ENCODE results near the gene JAK3. TPM values are rescaled to one million over a fixed set of nuclear protein-coding genes. Genes with fewer than 3 reads are reported as not detected.
A peak's percentile ranks its signal among the peaks of the same experiment; 100 is the strongest.

The JAK3 gene
- total and polyA plus RNA-seq, 2 of the 13 experiments (the other 11 are each of a cell fraction or from before 2014, with no cell fraction given) = 3.4 to 18.6 TPM

GRCh38 chr19:17859533-17860330 lies 11.9 kb upstream of the JAK3 start, which contains the start of gene RPL18A (continued):
- TF ChIP-seq SNAPC5 (CRISPR knock-in tag; IDR thresholded peaks at IDR 0.05; ENCODE audit: borderline replicate concordance) (0 out of 2 replicates have a peak, but pooled peaks have one; percentile 35), POLR2G (IDR thresholded peaks at IDR 0.05; ENCODE audit: low read depth, low read length) (peak; percentile 97), KDM6A (CRISPR knock-in tag; IDR thresholded peaks at IDR 0.05; ENCODE audit: low read depth) (no peak), SMARCC2 (IDR thresholded peaks at IDR 0.05) (no peak), ZHX2 (IDR thresholded peaks at IDR 0.05; ENCODE audit: low read depth) (peak; percentile 40; the same call in 1 of the 2 replicates), ZHX2 (CRISPR knock-in tag; IDR thresholded peaks at IDR 0.05; ENCODE audit: borderline replicate concordance) (no peak), ZNF501 (CRISPR knock-in tag; IDR thresholded peaks at IDR 0.05) (peak; percentile 17; the same call in 1 of the 2 replicates), SMAD1 (CRISPR knock-in tag; IDR thresholded peaks at IDR 0.05; ENCODE audit: borderline replicate concordance, low read depth) (peak; percentile 77; the same call in 1 of the 2 replicates), TMF1 (CRISPR knock-in tag; IDR thresholded peaks at IDR 0.05; ENCODE audit: low read depth) (no peak), PITX1 (CRISPR knock-in tag; IDR thresholded peaks at IDR 0.05) (peak; percentile 50; the same call in 1 of the 2 replicates), IKZF1 (IDR thresholded peaks at IDR 0.05) (no peak), ATF6 (CRISPR knock-in tag; conservative IDR thresholded peaks at IDR 0.05) (no peak), REL (CRISPR knock-in tag; conservative IDR thresholded peaks at IDR 0.05) (no peak), ZNF275 (CRISPR knock-in tag; IDR thresholded peaks at IDR 0.05; ENCODE audit: borderline replicate concordance) (peak; percentile 58; the same call in 1 of the 2 replicates), ZNF800 (CRISPR knock-in tag; IDR thresholded peaks at IDR 0.05) (0 out of 2 replicates have a peak, but pooled peaks have one; percentile 14)
